GM13976 (cell line): ENCODE results near the gene HDAC9.

Experiments
- DNase-seq: peaks from one replicate; pipeline ENCODE4 v3.0.0; 2012; ENCODE audit warnings: low spot score
- CTCF ChIP-seq: IDR thresholded peaks from 2 replicates; pipeline ENCODE4 v1.5.1; 2012; ENCODE audit warnings: borderline replicate concordance, mild to moderate bottlenecking; ENCODE audit not compliant: insufficient read depth; ENCODE audit errors: extremely low read depth, missing control alignments, control extremely low read depth
- in situ Hi-C: fragments of 300-500 bp; cut with MboI; formaldehyde crosslinking; loops from one replicate; pipeline ENCODE4 v1.12.0; 2022; ENCODE audit warnings: low sequenced_read_pairs, mixed read lengths, inconsistent platforms; ENCODE audit not compliant: unreplicated experiment

The HDAC9 gene

DNA sequence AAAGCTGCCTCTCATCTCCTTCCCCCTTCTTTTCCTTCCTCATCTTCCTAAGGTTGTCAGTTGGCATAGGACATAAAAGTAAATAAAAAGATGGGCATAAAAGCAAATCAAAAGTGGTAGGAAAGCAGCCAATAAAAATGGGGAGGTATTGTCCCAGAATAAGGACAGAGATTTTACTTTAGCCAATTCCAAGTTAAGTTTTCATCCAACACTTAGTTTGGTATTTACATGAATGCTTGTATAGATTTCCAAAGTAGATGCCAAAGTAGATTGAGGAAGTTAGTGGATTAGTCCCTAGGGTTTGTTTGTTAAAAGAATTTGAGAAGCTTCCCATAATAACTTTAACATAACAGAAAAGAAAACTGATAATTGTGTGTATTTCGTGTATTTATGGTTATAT is 33.7 kb downstream of the HDAC9 start:
- no peak for DNase-seq
- TF ChIP-seq CTCF = no peak
- in situ Hi-C loops = no loop called here

DNA sequence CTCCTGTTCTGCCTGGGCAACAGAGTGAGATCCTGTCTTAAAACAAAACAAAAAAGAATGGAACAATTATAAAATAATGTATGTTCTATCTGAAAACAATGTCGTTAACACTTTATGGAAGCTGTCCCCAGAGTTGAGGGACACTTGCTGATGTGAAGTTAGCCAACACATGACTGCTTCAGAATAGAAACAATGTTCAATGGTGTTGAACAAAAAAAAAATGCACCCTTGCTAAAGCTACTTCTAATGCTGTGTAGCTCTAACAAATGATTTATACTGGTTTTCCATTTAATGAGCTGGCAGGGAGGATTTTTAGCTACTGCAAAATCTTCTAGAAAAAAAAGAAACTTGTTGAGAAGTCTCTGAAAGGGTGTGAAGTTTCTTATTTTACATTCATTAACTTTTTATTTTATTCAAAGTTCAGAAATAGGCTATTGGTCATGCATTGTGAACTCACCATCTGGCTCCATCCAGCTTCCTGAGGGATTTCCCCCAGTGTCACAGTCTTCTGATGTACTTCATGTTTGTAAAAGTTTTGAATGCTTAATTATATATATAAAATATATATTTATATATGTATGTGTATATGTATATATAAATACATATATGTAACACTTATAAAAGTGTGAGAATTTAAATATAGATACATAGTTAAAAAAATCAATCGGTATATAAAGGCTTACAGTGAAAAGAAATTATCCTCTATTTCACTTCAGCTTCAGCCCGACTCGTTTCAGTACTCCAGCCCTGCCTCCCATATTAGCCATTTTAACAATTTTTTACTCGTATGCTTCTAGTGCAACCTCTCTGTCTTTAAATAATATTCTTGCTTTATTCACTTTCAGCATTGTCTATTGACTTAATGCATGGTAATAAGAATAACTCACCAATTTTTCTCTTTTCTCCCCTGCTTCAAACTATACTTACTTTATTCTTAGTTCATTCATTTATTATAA is 35.0 kb downstream of the HDAC9 start:
- no peak for DNase-seq
- in situ Hi-C loops = no loop called here
- TF ChIP-seq CTCF = no peak

DNA sequence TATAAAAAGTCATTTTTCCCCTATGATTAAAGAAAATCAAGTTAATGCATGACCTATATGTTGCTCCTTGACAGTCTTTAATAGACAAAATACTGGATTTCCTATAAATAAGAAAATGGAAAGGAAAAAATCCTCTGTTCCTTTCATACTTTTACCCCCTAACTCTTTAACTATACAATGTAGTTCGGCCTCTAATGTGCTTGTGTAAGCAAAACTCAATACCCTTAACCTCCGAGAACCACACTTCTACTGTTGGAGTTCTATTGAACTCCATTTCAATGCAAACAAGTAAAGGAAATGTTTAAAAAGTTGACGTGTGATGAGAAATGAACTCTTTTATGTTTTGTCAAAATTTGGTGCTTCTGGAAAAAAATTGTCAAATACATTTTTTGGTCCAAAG is 36.0 kb downstream of the HDAC9 start:
- DNase-seq = no peak
- in situ Hi-C loops = no loop called here
- TF ChIP-seq CTCF = no peak

DNA sequence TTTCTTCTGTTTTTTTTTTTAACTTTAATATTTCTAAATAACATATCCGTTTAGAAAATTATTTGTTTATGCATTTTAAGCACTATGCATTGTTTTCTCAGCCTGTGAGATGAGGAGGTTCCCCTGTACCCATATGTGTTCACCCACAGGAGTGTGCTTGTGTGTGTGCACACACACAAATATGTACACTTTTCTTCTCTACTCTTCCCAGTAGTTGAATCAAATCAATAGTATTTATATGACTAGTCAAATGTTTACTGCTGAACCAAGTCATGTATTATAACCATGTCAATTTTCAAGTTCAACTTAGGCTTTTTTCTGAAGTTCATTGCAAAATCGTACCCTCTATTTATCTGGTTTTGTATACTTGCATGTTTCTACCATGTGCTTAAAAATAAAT is 37.3 kb downstream of the HDAC9 start:
- in situ Hi-C loops = no loop called here
- DNase-seq = no peak
- TF ChIP-seq CTCF = no peak

DNA sequence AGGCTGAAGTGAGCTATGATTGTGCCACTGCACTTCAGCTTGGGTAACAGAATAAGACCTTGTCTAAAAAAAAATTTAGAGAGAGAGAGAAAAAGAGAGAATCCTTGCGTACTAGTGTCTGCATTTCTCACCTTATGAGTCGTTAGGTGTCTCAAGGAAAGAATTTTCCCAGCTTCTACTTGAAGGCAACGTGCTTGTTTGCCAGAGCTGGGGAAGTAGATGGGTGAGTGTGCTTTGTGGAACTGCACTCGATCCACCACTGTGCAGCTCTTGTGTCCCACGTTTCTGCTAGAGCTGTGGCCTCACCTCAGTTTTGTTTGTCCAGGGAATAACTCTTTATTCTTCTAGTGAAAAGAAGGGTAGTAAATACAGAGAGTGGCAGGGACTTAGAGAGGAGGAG is 38.9 kb downstream of the HDAC9 start:
- in situ Hi-C loops = no loop called here
- TF ChIP-seq CTCF = no peak
- no peak for DNase-seq

DNA sequence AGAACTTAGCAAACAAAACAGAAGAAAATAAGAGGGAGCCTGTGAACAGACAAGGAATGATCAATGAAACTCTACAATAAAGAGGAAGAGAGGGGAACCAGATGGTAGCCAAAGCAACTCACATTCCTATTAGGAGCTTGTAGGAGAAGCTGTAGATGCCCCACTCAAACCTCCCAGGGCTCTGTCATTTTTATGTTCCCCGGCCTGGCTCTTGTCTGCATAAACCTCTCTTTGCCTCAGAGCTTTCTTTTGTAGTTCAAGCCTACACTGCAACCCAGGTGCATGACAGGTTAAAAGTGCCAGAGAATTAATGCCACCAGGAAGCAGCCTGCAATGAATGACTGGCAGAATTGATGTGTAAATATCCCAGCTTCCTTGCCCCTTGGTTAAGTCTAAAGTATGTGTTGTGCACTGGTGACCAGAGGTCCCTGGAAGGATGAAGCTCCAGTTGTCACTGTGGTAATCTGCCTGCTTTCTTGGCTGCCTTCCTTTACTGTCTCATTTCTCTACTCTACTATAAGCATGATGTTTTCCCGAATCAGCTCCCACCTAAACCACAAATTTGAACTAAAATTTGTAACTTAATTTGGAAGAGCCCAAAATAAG is 40.4 kb downstream of the HDAC9 start:
- in situ Hi-C loops = no loop called here

More for the DNA sequence above, 40.4 kb downstream of the HDAC9 start:
- no peak for TF ChIP-seq CTCF
- DNase-seq = no peak
